Testis (tissue), 3 donors: ENCODE measurements around the gene SBNO2. TPM values are rescaled to one million over a fixed set of nuclear protein-coding genes. Genes with fewer than 3 reads are reported as not detected.

Experiments used
- DNase-seq: peaks from one replicate; pipeline ENCODE4 v3.0.0-alpha.2; 2019
- H3K27ac ChIP-seq, 2 donors: fragments of 200-600 bp; sonication (generic); one replicate each; pipeline ENCODE4 v1.5.1; 2019
- H3K27me3 ChIP-seq: fragments of 200-600 bp; sonication (generic); one replicate; pipeline ENCODE4 v1.5.1; 2019
- H3K36me3 ChIP-seq: fragments of 200-600 bp; sonication (generic); one replicate; pipeline ENCODE4 v1.5.1; 2017; ENCODE audit warnings: low read depth; ENCODE audit errors: missing control alignments
- H3K4me1 ChIP-seq: fragments of 200-600 bp; sonication (generic); one replicate; pipeline ENCODE4 v1.5.1; 2019
- H3K4me3 ChIP-seq, 2 donors: fragments of 200-600 bp; sonication (generic); one replicate each; pipeline ENCODE4 v1.5.1; 2017 to 2019
- H3K9me3 ChIP-seq: fragments of 200-600 bp; sonication (generic); one replicate; pipeline ENCODE4 v1.5.1; 2017
- POLR2A ChIP-seq: fragments of 450-650 bp; IDR thresholded peaks from one replicate; pipeline ENCODE4 v1.6.1; 2017; ENCODE audit warnings: antibody characterized with exemption, mild to moderate bottlenecking, moderate library complexity
- whole genome bisulfite sequencing, 2 donors: methylation state at CpG; one replicate each; pipeline ENCODE4 v1.1.5; 2018; 5-methylcytosine and 5-hydroxymethylcytosine counted together
- intact Hi-C: fragments of 100-400 bp; cut with DNase I; formaldehyde crosslinking; loops from one replicate; pipeline ENCODE4 v1.15.1; 2023; ENCODE audit warnings: low total_unique reads
- polyA plus RNA-seq: library from polyadenylated mRNA; stranded (reverse); fragments of 350-450 nt; fragmentation: Illumina TruSeq; extraction: RNeasy Lipid Tissue Mini Kit (QIAGEN cat#74804); gene quantifications from one replicate; pipeline ENCODE4 v1.2.3, GENCODE V29; 2014; ENCODE audit warnings: low read depth, low replicate concordance; ENCODE audit not compliant: insufficient read depth
- total RNA-seq, 2 donors: library from RNA; depleted of rRNA; stranded (reverse); fragments of >200 nt; gene quantifications; one replicate each; pipeline ENCODE4 v1.2.3, GENCODE V29; 2016
- TF ChIP-seq, protein P1 (sequence below), 3 experiments: fragments of 450-650 bp in 2 of 3; fragments of 200-600 bp in 1 of 3; sonication (generic) in 1 of 3; IDR thresholded peaks; one replicate each; pipeline ENCODE4 v1.5.1; 2016 to 2019; ENCODE audit warnings: antibody characterized with exemption in 3 of 3, mild to moderate bottlenecking in 2 of 3, moderate library complexity in 1 of 3

SBNO2 gene
- total and polyA plus RNA-seq, 3 donors from 2014 or later, result 34.3 to 65.0 (median 58.9) TPM

DNA sequence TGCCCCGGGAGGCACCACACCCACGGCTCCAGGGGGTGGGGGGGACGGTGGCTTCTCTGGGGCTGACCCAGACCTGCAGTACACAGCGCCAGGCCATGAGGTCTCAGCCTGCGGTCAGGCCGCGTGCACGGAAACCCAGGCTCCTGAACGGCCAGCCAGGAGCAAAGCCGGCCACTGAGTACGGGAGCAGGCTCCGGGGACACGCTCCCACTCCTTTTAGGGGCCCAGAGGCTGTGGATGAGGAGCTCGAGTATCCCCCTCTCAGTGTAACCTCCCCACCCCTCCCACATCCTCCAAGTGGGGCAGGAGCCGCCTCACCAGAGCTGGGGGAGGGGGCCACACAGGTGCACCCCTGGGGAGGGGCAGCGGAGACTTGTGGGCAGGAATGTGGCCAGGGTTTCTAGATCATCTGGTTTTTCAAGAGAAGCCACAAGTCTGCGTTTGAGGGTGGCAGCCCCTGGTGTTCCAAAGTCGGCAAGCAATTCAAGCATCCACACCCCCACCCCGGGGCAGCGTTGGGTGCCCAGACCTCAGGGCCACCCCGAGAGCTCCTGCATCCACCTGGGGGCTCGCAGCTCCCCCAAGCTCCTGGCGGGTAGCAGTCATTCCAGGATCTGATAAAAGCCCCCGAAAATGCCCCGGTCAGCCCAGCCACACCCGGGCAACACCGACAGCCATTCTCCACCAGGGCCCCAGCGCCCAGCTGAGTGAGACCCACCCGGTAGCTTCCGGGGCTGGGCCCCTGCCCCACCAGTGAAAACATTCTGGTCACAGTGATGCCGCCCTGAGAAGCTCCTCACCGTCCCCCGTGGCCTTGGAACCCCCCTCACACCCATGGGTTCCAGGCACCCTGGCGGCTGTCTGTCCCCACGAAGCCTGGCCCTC, 6.1 kb downstream of the SBNO2 start:
- Histone ChIP-seq H3K4me3 (peak overlapping the region; percentile 34 to 43), H3K36me3 (no peaks in the 10 kb centered on the region), H3K4me1 (peaks cover 64% of the 10 kb centered on the region), H3K9me3 (no peaks in the 10 kb centered on the region), H3K27ac (peak overlapping the region; percentile 87 to 92), H3K27me3 (no peaks in the 10 kb centered on the region)
- 48 to 60% methylated on average over 8 to 31 of the region's 35 CpGs for WGBS, 2 donors
- intact Hi-C loops, result no loop called here
- DNase-seq, result peak; percentile 48
- TF ChIP-seq POLR2A, result no peak
- TF ChIP-seq, protein P1, sequence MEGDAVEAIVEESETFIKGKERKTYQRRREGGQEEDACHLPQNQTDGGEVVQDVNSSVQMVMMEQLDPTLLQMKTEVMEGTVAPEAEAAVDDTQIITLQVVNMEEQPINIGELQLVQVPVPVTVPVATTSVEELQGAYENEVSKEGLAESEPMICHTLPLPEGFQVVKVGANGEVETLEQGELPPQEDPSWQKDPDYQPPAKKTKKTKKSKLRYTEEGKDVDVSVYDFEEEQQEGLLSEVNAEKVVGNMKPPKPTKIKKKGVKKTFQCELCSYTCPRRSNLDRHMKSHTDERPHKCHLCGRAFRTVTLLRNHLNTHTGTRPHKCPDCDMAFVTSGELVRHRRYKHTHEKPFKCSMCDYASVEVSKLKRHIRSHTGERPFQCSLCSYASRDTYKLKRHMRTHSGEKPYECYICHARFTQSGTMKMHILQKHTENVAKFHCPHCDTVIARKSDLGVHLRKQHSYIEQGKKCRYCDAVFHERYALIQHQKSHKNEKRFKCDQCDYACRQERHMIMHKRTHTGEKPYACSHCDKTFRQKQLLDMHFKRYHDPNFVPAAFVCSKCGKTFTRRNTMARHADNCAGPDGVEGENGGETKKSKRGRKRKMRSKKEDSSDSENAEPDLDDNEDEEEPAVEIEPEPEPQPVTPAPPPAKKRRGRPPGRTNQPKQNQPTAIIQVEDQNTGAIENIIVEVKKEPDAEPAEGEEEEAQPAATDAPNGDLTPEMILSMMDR (IDR thresholded peaks at IDR 0.05), result no peak

DNA sequence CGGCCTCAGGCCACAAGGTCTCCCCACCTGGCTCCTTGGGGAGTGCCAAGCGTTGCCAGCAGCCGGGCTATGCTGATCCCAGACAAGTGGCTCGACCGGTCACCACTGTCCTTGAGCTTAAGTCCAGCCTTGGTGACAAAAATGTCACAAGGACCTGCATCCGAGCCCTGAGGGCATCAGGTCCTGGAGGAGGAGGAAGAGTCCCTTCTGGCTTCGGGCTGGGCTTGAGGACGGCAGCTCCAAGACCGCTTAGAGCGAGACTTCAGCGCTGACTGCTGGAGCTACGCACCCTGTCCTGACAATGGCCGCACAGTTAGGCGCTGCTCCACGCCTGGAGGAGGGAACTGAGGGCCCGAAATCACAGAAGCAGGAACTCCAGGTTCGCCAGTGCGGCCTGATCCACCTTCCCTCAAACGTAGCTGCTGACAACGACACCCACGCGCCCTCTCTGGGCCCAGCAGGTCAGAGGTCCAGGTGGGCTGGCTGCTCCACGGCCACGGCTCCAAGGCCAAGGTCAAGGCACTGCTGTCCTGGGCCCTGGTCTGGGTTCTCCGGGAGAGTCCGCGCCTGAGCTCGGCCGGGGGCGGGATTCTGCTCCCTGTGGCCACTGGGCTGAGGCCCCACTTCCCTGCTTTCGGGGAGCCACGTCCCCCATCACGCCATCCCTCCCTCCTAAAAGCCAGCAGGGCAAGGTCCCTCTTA, 7.0 kb downstream of the SBNO2 start:
- Histone ChIP-seq H3K4me3 (no peak overlapping the region), H3K36me3 (no peaks in the 10 kb centered on the region), H3K27ac (peak overlapping the region; percentile 87 to 92), H3K9me3 (no peaks in the 10 kb centered on the region), H3K4me1 (peaks cover 57% of the 10 kb centered on the region), H3K27me3 (no peaks in the 10 kb centered on the region)
- 51% methylated on average over 33 of the region's 33 CpGs; no CpG with 5 or more reads in 1 of the 2 donors for WGBS, 2 donors
- intact Hi-C loops, result no loop called here
- TF ChIP-seq, protein P1 (IDR thresholded peaks at IDR 0.05), result no peak
- no peak for TF ChIP-seq POLR2A
- DNase-seq, result peak; percentile 48

DNA sequence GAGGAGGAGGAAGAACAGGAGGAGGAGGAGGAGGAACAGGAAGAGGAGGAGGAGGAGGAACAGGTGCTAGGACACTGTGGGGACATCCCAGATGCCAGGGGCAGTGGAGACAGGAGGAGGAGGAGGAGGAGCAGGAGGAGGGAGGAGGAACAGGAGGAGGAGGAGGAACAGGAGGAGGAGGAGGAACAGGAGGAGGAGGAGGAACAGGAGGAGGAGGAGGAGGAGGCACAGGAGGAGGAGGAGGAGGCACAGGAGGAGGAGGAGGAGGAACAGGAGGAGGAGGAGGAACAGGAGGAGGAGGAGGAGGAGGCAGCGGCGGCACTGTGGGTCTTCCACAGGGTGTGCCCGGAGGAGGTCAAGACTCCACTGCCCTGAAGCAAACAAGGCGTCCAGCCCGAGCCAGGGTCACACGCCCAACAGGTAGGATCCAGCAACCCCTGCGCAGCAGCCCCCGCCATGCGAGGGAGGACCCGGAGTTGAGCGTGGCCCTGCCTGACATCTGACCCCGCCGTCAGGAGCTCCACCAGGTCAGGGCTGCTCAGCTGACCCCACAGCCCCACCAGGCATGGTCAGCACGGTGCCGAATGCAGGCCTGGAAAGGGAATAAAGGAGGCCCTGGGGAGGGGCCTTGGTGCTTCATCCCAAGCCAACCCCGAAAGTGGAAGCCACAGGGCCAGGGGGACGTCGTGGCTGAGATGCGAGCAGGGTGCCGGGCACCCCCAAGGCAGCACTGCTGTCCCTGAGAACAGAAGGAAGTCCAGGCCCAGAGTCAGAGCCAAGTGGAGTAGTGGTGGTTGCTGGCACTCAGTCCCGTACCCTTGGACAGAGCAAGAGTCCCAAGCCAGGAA, 9.2 kb downstream of the SBNO2 start:
- intact Hi-C loops, result no loop called here
- no peaks in the 10 kb centered on the region for H3K27me3 ChIP-seq
- peaks cover 45% of the 10 kb centered on the region for H3K4me1 ChIP-seq
- no peaks in the 10 kb centered on the region for H3K36me3 ChIP-seq
- H3K4me3 ChIP-seq, result no peak overlapping the region
- WGBS, 2 donors, result 67 to 69% methylated on average over 20 to 21 of the region's 21 CpGs
- no peak overlapping the region for H3K27ac ChIP-seq
- TF ChIP-seq, protein P1 (IDR thresholded peaks at IDR 0.05), result no peak
- no peak for TF ChIP-seq POLR2A
- DNase-seq, result no peak
- H3K9me3 ChIP-seq, result no peaks in the 10 kb centered on the region

DNA sequence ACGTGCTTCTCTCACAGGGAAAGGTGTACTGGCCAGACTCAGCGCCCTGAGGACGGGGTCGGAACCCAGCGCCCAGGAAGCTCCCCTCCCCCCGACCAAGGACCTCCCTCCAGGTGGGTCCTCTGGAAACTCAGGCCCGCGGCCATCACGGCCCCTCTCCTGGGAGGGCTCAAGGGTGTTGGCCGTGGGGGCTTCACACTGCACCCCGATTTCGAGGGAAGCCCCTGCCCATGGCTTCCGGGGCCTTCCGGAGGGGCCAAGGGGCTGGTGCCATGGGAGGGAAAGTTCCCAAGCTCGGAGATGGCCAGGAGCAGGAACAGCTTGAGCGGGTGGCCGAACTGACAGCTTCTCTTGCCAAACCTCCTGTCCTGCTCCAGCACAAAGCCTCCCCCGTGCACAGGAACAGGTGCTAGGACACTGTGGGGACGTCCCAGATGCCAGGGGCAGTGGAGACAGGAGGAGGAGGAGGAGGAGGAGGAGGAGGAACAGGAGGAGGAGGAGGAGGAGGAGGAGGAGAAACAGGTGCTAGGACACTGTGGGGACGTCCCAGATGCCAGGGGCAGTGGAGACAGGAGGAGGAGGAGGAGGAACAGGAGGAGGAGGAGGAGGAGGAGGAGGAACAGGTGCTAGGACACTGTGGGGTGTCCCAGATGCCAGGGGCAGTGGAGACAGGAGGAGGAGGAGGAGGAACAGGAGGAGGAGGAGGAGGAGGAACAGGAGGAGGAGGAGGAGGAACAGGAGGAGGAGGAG, 10.0 kb downstream of the SBNO2 start:
- Histone ChIP-seq H3K4me1 (peaks cover 40% of the 10 kb centered on the region), H3K27ac (no peak overlapping the region), H3K36me3 (no peaks in the 10 kb centered on the region), H3K4me3 (no peak overlapping the region), H3K27me3 (no peaks in the 10 kb centered on the region), H3K9me3 (no peaks in the 10 kb centered on the region)
- TF ChIP-seq, protein P1 (IDR thresholded peaks at IDR 0.05), result no peak
- no peak for TF ChIP-seq POLR2A
- intact Hi-C loops, result no loop called here
- DNase-seq, result no peak
- WGBS, 2 donors, result 72 to 75% methylated on average over 3 to 20 of the region's 20 CpGs
